ENCODE data around the gene STAG3. TPM values are rescaled to one million over a fixed set of nuclear protein-coding genes. Genes with fewer than 3 reads are reported as not detected.
"Not testable (repeated sequence)": the region's sequence is repeated elsewhere in the genome, so short reads cannot be mapped to it uniquely, and the experiment has no call there.

The STAG3 gene
- polyA plus RNA-seq (2013, experiment 1 of 2; ENCODE audit: insufficient read length): 5.4 TPM
- 3.0 TPM for polyA plus RNA-seq (2013, experiment 2 of 2; ENCODE audit: insufficient read length)

- peak; percentile 97 for DNase-seq
Measured at GRCh38 chr7:100177045-100178001, at the start of gene STAG3, which contains the start of gene GPC2. STAG3 (plus strand) TSS chr7:100177918; CDS start chr7:100180557, 2,639 bp downstream. GPC2 (minus strand) TSS chr7:100177381; CDS start chr7:100177199, 182 bp downstream.

GRCh38 chr7:100128637-100128963 lies 49.1 kb upstream of the STAG3 start:
- DNase-seq: no peak

GRCh38 chr7:100130220-100130607 lies 47.5 kb upstream of the STAG3 start:
- not testable (repeated sequence) for DNase-seq

GRCh38 chr7:100130608-100131453 lies 46.9 kb upstream of the STAG3 start:
- DNase-seq: peak; percentile 48

GRCh38 chr7:100132126-100132525 lies 45.6 kb upstream of the STAG3 start:
- DNase-seq: no peak

- peak; percentile 64 for DNase-seq
Measured at GRCh38 chr7:100132697-100133151, 45.0 kb upstream of the STAG3 start.

GRCh38 chr7:100137851-100138760 lies 39.6 kb upstream of the STAG3 start:
- no peak for DNase-seq

GRCh38 chr7:100141555-100141949 lies 36.2 kb upstream of the STAG3 start:
- DNase-seq: no peak

GRCh38 chr7:100142461-100142860 lies 35.3 kb upstream of the STAG3 start:
- DNase-seq: no peak

- DNase-seq: not testable (repeated sequence)
Measured at GRCh38 chr7:100146350-100146749, 31.4 kb upstream of the STAG3 start.

- DNase-seq: no peak
Measured at GRCh38 chr7:100147278-100147677, 30.4 kb upstream of the STAG3 start.

GRCh38 chr7:100148225-100148558 lies 29.5 kb upstream of the STAG3 start:
- DNase-seq: no peak

GRCh38 chr7:100148559-100149328 lies 29.0 kb upstream of the STAG3 start, which contains the start of gene LAMTOR4:
LAMTOR4 (plus strand) TSS chr7:100148918; CDS start chr7:100148973, 55 bp downstream.
- peak; percentile 99 for DNase-seq

- no peak for DNase-seq
Measured at GRCh38 chr7:100152404-100152803, 25.3 kb upstream of the STAG3 start.

GRCh38 chr7:100152937-100153666 lies 24.6 kb upstream of the STAG3 start:
- no peak for DNase-seq

GRCh38 chr7:100153708-100154535 lies 23.8 kb upstream of the STAG3 start:
- DNase-seq: no peak

- DNase-seq: no peak
Measured at GRCh38 chr7:100154651-100155491, 22.8 kb upstream of the STAG3 start.

GRCh38 chr7:100155553-100156317 lies 22.0 kb upstream of the STAG3 start:
- DNase-seq: no peak
